Suprapubic skin (tissue), 4 donors: ENCODE data around the gene SIAH2. TPM values are rescaled to one million over a fixed set of nuclear protein-coding genes. Genes with fewer than 3 reads are reported as not detected.

Experiments
- DNase-seq, 2 donors: peaks; one replicate each; pipeline ENCODE4 v3.0.0-alpha.2; 2019; ENCODE audit warnings: low spot score in 2 of 2
- H3K27ac ChIP-seq: fragments of 200-600 bp; sonication (generic); one replicate; pipeline ENCODE4 v1.5.1; 2019
- H3K27me3 ChIP-seq: fragments of 200-600 bp; sonication (generic); one replicate; pipeline ENCODE4 v1.5.1; 2019
- H3K36me3 ChIP-seq: fragments of 200-600 bp; sonication (generic); one replicate; pipeline ENCODE4 v1.5.1; 2019
- H3K4me1 ChIP-seq: fragments of 200-600 bp; sonication (generic); one replicate; pipeline ENCODE4 v1.5.1; 2019
- H3K4me3 ChIP-seq: fragments of 200-600 bp; sonication (generic); one replicate; pipeline ENCODE4 v1.5.1; 2019; ENCODE audit warnings: mild to moderate bottlenecking
- H3K9me3 ChIP-seq: fragments of 200-600 bp; sonication (generic); one replicate; pipeline ENCODE4 v1.5.1; 2019
- CTCF ChIP-seq, 2 donors: fragments of 200-600 bp in 1 of 2; fragments of 450-650 bp in 1 of 2; sonication (generic) in 1 of 2; IDR thresholded peaks; one replicate each; pipeline ENCODE4 v1.5.1; 2016 to 2019; ENCODE audit warnings: antibody characterized with exemption in 2 of 2, mild to moderate bottlenecking in 1 of 2, moderate library complexity in 1 of 2
- EP300 ChIP-seq: sonication (generic); formaldehyde crosslinking; IDR thresholded peaks from one replicate; pipeline ENCODE4 v1.6.1; 2017; ENCODE audit warnings: antibody characterized with exemption
- POLR2A ChIP-seq, 2 donors: fragments of 450-650 bp; IDR thresholded peaks; one replicate each; pipeline ENCODE4 v1.6.1; 2017; ENCODE audit warnings: antibody characterized with exemption in 2 of 2, mild to moderate bottlenecking in 2 of 2, moderate library complexity in 2 of 2
- POLR2AphosphoS5 ChIP-seq, 3 donors: sonication (generic); formaldehyde crosslinking; IDR thresholded peaks; one replicate each; pipeline ENCODE4 v1.6.1; 2017; ENCODE audit warnings: antibody characterized with exemption in 3 of 3
- WGBS: methylation state at CpG from one replicate; pipeline ENCODE4 v1.1.5; 2018; 5-methylcytosine and 5-hydroxymethylcytosine counted together
- total RNA-seq, 4 donors: library from RNA; depleted of rRNA; stranded (reverse); fragments of >200 nt; gene quantifications; one replicate each; pipeline ENCODE4 v1.1.0, GENCODE V29; 2016

SIAH2 gene
- total RNA-seq, 4 donors from 2014 or later: 49.5 to 95.7 (median 81.3) TPM

GRCh38 chr3:150710097-150710496 is 52.9 kb downstream of the SIAH2 start:
- WGBS: 94% methylated on average over 2 of the region's 2 CpGs
- TF ChIP-seq EP300 (no peak), POLR2A (IDR thresholded peaks at IDR 0.05) (no peak), CTCF (IDR thresholded peaks at IDR 0.05) (no peak), POLR2AphosphoS5 (IDR thresholded peaks at IDR 0.05) (no peak)
- H3K4me1 ChIP-seq: no peaks in the 10 kb centered on the region

GRCh38 chr3:150703756-150704344 is 59.1 kb downstream of the SIAH2 start, which contains the start of gene ERICH6:
Gene ERICH6, minus strand, starts transcription at chr3:150703920. Its CDS starts 22 bp downstream, at chr3:150703898.
- H3K36me3 ChIP-seq: no peaks in the 10 kb centered on the region
- peak; percentile 94 to 95 for DNase-seq
- H3K27ac ChIP-seq: peak within 1 kb of the TSS; percentile 75
- TF ChIP-seq POLR2AphosphoS5 (IDR thresholded peaks at IDR 0.05): no peak
- no peak for TF ChIP-seq EP300
- peak in 1 of 2 donors; percentile 16 for TF ChIP-seq CTCF (IDR thresholded peaks at IDR 0.05)
- TF ChIP-seq POLR2A (IDR thresholded peaks at IDR 0.05): peak in 1 of 2 donors; percentile 58
- H3K4me3 ChIP-seq: peak within 1 kb of the TSS; percentile 52
- under 1% methylated on average over 35 of the region's 35 CpGs for WGBS
- H3K4me1 ChIP-seq: peaks cover 9% of the 10 kb centered on the region
- no peaks in the 10 kb centered on the region for H3K9me3 ChIP-seq
- no peaks in the 10 kb centered on the region for H3K27me3 ChIP-seq

More at GRCh38 chr3:150710097-150710496, 52.9 kb downstream of the SIAH2 start:
- peaks cover 2% of the 10 kb centered on the region for H3K36me3 ChIP-seq
- DNase-seq: no peak
- no peak overlapping the region for H3K4me3 ChIP-seq
- H3K27ac ChIP-seq: no peak overlapping the region
- no peaks in the 10 kb centered on the region for H3K27me3 ChIP-seq
- H3K9me3 ChIP-seq: no peaks in the 10 kb centered on the region

GRCh38 chr3:150703299-150703755 is 59.6 kb downstream of the SIAH2 start:
- 8% methylated on average over 29 of the region's 29 CpGs for WGBS
- no peaks in the 10 kb centered on the region for H3K9me3 ChIP-seq
- no peaks in the 10 kb centered on the region for H3K27me3 ChIP-seq
- H3K4me3 ChIP-seq: peak overlapping the region; percentile 52
- peak in 1 of 2 donors; percentile 76 for DNase-seq
- peaks cover 9% of the 10 kb centered on the region for H3K4me1 ChIP-seq
- TF ChIP-seq CTCF (IDR thresholded peaks at IDR 0.05) (no peak), EP300 (no peak), POLR2A (IDR thresholded peaks at IDR 0.05) (no peak), POLR2AphosphoS5 (IDR thresholded peaks at IDR 0.05) (no peak)
- peak overlapping the region; percentile 75 for H3K27ac ChIP-seq
- no peaks in the 10 kb centered on the region for H3K36me3 ChIP-seq

GRCh38 chr3:150699068-150699639 is 63.8 kb downstream of the SIAH2 start:
- DNase-seq: no peak
- H3K36me3 ChIP-seq: no peaks in the 10 kb centered on the region
- no peak overlapping the region for H3K27ac ChIP-seq
- H3K9me3 ChIP-seq: no peaks in the 10 kb centered on the region
- H3K27me3 ChIP-seq: no peaks in the 10 kb centered on the region
- H3K4me1 ChIP-seq: peaks cover 4% of the 10 kb centered on the region
- no peak for TF ChIP-seq CTCF (IDR thresholded peaks at IDR 0.05)
- no peak for TF ChIP-seq EP300
- no peak for TF ChIP-seq POLR2A (IDR thresholded peaks at IDR 0.05)
- no peak for TF ChIP-seq POLR2AphosphoS5 (IDR thresholded peaks at IDR 0.05)
- 82% methylated on average over 2 of the region's 2 CpGs for WGBS
- H3K4me3 ChIP-seq: no peak overlapping the region

GRCh38 chr3:150697646-150698045 is 65.3 kb downstream of the SIAH2 start:
- no peaks in the 10 kb centered on the region for H3K9me3 ChIP-seq
- H3K27ac ChIP-seq: no peak overlapping the region
- no peak overlapping the region for H3K4me3 ChIP-seq
- DNase-seq: no peak
- no peaks in the 10 kb centered on the region for H3K27me3 ChIP-seq
- no peaks in the 10 kb centered on the region for H3K36me3 ChIP-seq
- H3K4me1 ChIP-seq: no peaks in the 10 kb centered on the region
- no peak for TF ChIP-seq CTCF (IDR thresholded peaks at IDR 0.05)
- TF ChIP-seq POLR2AphosphoS5 (IDR thresholded peaks at IDR 0.05): no peak
- TF ChIP-seq POLR2A (IDR thresholded peaks at IDR 0.05): no peak
- no peak for TF ChIP-seq EP300
